ENCODE results near the gene NABP2.

- no peak for TF ChIP-seq CTCF (IDR thresholded peaks at IDR 0.05)
- no peak for TF ChIP-seq SIN3A (IDR thresholded peaks at IDR 0.05; ENCODE audit: borderline replicate concordance, insufficient read depth, low read depth, low read length)
- TF ChIP-seq REST (IDR thresholded peaks at IDR 0.05; ENCODE audit: insufficient read depth in 1 of 2, low read depth in 2 of 2, low read length in 1 of 2), result no peak
Measured at GRCh38 chr12:56205445-56205844, 18.7 kb upstream of the NABP2 start.

All from Panc1 (cell line).